Measurements from ENCODE around the gene SKI. TPM values are rescaled to one million over a fixed set of nuclear protein-coding genes. Genes with fewer than 3 reads are reported as not detected.

Gene SKI
- polyA plus RNA-seq, 3 donors = 0.20 to 6.6 (median 0.25) TPM

GRCh38 chr1:2303016-2303775, 75.1 kb downstream of the SKI start:
- no peak for DNase-seq
- H2AFZ ChIP-seq (ENCODE audit: insufficient read depth, low read depth, low read length, poor library complexity, severe bottlenecking) = no peak overlapping the region
- TF ChIP-seq CTCF (IDR thresholded peaks at IDR 0.05) = no peak
- H3K9me3 Mint-ChIP-seq = peaks cover 0 to 9% (median 0%) of the 10 kb centered on the region in 7 donors
- H3K4me1 Mint-ChIP-seq = peaks cover 33% of the 10 kb centered on the region
- no peak overlapping the region for H3K27ac ChIP-seq (ENCODE audit: low read depth in 1 of 2, low read length in 2 of 2)
- peaks cover 35 to 53% of the 10 kb centered on the region in 2 donors for H3K36me3 ChIP-seq (replicated peaks in 1 of 2; ENCODE audit: control insufficient read depth in 1 of 2, insufficient read depth in 2 of 2, low read length in 2 of 2)
- WGBS (ENCODE audit: insufficient coverage) = 94% methylated on average over 27 of the region's 35 CpGs
- peaks cover 79% of the 10 kb centered on the region for H4K20me1 ChIP-seq (ENCODE audit: insufficient read depth, low read length)
- intact Hi-C loops (cut with micrococcal nuclease) = no loop called here
- peaks cover 26% of the 10 kb centered on the region for H3K79me2 ChIP-seq (ENCODE audit: insufficient read depth, low read length)
- H3K9ac ChIP-seq (ENCODE audit: insufficient read depth, low read length, poor library complexity, severe bottlenecking) = no peak overlapping the region
- peak overlapping the region in 3 of 7 donors; percentile 58 to 85 (median 77) for H3K27ac Mint-ChIP-seq
- peaks cover 58 to 61% of the 10 kb centered on the region in 2 donors for H3K36me3 Mint-ChIP-seq
- H3K4me3 ChIP-seq (replicated peaks in 1 of 3; ENCODE audit: low read depth in 2 of 3, low read length in 3 of 3) = no peak overlapping the region
- H3K27me3 ChIP-seq (ENCODE audit: control insufficient read depth in 2 of 2, insufficient read depth in 2 of 2, low read length in 2 of 2) = peaks cover 0 to 2% of the 10 kb centered on the region in 2 donors
- H3K4me2 ChIP-seq (replicated peaks; ENCODE audit: extremely low read depth, low read length, poor library complexity, severe bottlenecking) = no peak overlapping the region
- peak overlapping the region in 1 of 2 donors; percentile 21 for H3K4me3 Mint-ChIP-seq
- H3K27me3 Mint-ChIP-seq (ENCODE audit: low read depth in 3 of 3) = peaks cover 13 to 26% (median 15%) of the 10 kb centered on the region in 3 donors
- no peaks in the 10 kb centered on the region for H3K9me3 ChIP-seq (replicated peaks in 1 of 2; ENCODE audit: control insufficient read depth in 1 of 2, insufficient read depth in 1 of 2, low read length in 2 of 2)
- peaks cover 33 to 47% of the 10 kb centered on the region in 2 donors for H3K4me1 ChIP-seq (ENCODE audit: control insufficient read depth in 1 of 2, insufficient read depth in 2 of 2, low read length in 2 of 2)

GRCh38 chr1:2303781-2304180, 75.7 kb downstream of the SKI start:
- no peak overlapping the region for H3K9ac ChIP-seq (ENCODE audit: insufficient read depth, low read length, poor library complexity, severe bottlenecking)
- Mint-ChIP-seq H3K9me3 (peaks cover 0 to 9% (median 0%) of the 10 kb centered on the region in 7 donors), H3K4me1 (peaks cover 28% of the 10 kb centered on the region), H3K27me3 (ENCODE audit: low read depth in 3 of 3) (peaks cover 11 to 20% (median 11%) of the 10 kb centered on the region in 3 donors), H3K36me3 (peaks cover 60 to 62% of the 10 kb centered on the region in 2 donors), H3K27ac (peak overlapping the region in 1 of 7 donors; percentile 58), H3K4me3 (no peak overlapping the region)
- intact Hi-C loops (cut with micrococcal nuclease) = no loop called here
- peaks cover 79% of the 10 kb centered on the region for H4K20me1 ChIP-seq (ENCODE audit: insufficient read depth, low read length)
- H3K9me3 ChIP-seq (replicated peaks in 1 of 2; ENCODE audit: control insufficient read depth in 1 of 2, insufficient read depth in 1 of 2, low read length in 2 of 2) = no peaks in the 10 kb centered on the region
- no peak overlapping the region for H3K27ac ChIP-seq (ENCODE audit: low read depth in 1 of 2, low read length in 2 of 2)
- H3K4me1 ChIP-seq (ENCODE audit: control insufficient read depth in 1 of 2, insufficient read depth in 2 of 2, low read length in 2 of 2) = peaks cover 31 to 41% of the 10 kb centered on the region in 2 donors
- H3K79me2 ChIP-seq (ENCODE audit: insufficient read depth, low read length) = peaks cover 20% of the 10 kb centered on the region
- no peak overlapping the region for H2AFZ ChIP-seq (ENCODE audit: insufficient read depth, low read depth, low read length, poor library complexity, severe bottlenecking)
- no peak overlapping the region for H3K4me3 ChIP-seq (replicated peaks in 1 of 3; ENCODE audit: low read depth in 2 of 3, low read length in 3 of 3)
- H3K27me3 ChIP-seq (ENCODE audit: control insufficient read depth in 2 of 2, insufficient read depth in 2 of 2, low read length in 2 of 2) = peaks cover 0 to 2% of the 10 kb centered on the region in 2 donors
- TF ChIP-seq CTCF (IDR thresholded peaks at IDR 0.05) = no peak
- no peak for DNase-seq
- H3K4me2 ChIP-seq (replicated peaks; ENCODE audit: extremely low read depth, low read length, poor library complexity, severe bottlenecking) = no peak overlapping the region
- peaks cover 39 to 58% of the 10 kb centered on the region in 2 donors for H3K36me3 ChIP-seq (replicated peaks in 1 of 2; ENCODE audit: control insufficient read depth in 1 of 2, insufficient read depth in 2 of 2, low read length in 2 of 2)
- WGBS (ENCODE audit: insufficient coverage) = 87% methylated on average over 18 of the region's 26 CpGs

Data from CD14-positive monocyte (primary cell).